ENCODE results near the gene EMC1. TPM values are rescaled to one million over a fixed set of nuclear protein-coding genes. Genes with fewer than 3 reads are reported as not detected.

The EMC1 gene
- polyA plus RNA-seq, 2 of the 4 experiments (the other 2 are of a cell fraction), result 25.8 to 32.2 TPM

DNA sequence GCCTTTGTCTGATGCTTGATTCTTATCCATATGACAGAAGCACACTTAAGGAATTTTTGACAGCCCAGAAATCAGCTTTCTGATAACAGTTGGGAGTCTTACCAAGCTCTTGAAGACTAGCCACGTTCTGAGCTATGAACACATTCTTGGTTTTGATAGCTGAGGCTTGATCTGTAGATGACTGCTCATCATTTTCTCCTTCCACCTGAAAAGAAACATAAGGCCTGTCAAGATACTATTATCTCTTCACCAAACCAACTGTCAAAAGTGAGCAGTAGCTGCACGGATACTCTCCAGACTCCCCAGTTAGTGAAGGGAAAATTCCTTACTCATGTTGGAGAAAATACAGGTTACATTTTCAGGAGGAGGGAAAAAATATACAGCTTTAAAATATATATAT, 53.5 kb downstream of the EMC1 start (continued):
- TF ChIP-seq, protein P1, sequence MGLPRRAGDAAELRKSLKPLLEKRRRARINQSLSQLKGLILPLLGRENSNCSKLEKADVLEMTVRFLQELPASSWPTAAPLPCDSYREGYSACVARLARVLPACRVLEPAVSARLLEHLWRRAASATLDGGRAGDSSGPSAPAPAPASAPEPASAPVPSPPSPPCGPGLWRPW (IDR thresholded peaks at IDR 0.05), result no peak

DNA sequence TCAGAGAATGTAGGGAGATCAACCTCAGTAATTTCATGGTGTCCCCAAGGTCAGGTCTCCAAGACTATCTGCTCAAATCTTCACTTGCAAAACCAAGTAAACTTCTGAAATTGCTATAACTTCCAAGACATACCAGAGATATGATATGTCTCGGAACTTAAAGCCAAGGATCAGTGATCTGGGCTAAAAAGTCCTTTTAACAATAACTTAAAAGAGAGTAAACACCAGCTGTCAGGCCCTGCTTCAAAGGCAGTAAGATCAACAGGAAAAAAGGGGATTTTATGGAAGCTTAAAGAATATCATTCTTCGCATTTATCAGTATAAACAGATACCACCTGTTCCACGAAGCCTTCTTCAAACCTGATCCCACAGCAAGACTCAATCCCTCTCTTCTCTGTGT, 55.0 kb downstream of the EMC1 start:
- H3K4me3 ChIP-seq, result no peak overlapping the region
- ChIA-PET CTCF (interaction anchor here (1.0 to 1.4 kb wide), 3 partner anchors 16 to 458 kb away, joined by 3 read pairs; no protein-coding TSS in a partner anchor), POLR2A (no interaction called here)
- WGBS (ENCODE audit: missing lambda C conversion rate), result 93% methylated on average over 3 of the region's 3 CpGs
- ATAC-seq, result no peak
- no peaks in the 10 kb centered on the region for H3K4me1 ChIP-seq
- H3K4me2 ChIP-seq, result no peak overlapping the region
- H3K9me3 ChIP-seq, result no peaks in the 10 kb centered on the region
- DNase-seq (ENCODE audit: low read depth in 1 of 2, low spot score in 1 of 2), result no peak
- TF ChIP-seq, protein P2, sequence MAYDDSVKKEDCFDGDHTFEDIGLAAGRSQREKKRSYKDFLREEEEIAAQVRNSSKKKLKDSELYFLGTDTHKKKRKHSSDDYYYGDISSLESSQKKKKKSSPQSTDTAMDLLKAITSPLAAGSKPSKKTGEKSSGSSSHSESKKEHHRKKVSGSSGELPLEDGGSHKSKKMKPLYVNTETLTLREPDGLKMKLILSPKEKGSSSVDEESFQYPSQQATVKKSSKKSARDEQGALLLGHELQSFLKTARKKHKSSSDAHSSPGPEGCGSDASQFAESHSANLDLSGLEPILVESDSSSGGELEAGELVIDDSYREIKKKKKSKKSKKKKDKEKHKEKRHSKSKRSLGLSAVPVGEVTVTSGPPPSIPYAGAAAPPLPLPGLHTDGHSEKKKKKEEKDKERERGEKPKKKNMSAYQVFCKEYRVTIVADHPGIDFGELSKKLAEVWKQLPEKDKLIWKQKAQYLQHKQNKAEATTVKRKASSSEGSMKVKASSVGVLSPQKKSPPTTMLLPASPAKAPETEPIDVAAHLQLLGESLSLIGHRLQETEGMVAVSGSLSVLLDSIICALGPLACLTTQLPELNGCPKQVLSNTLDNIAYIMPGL (CRISPR knock-in tag; IDR thresholded peaks at IDR 0.05; ENCODE audit: borderline replicate concordance), result no peak
- TF ChIP-seq NPAS2 (CRISPR knock-in tag; IDR thresholded peaks at IDR 0.05; ENCODE audit: borderline replicate concordance) (no peak), NFE2L2 (conservative IDR thresholded peaks at IDR 0.05; ENCODE audit: low read length) (no peak), PHF8 (IDR thresholded peaks at IDR 0.05; ENCODE audit: borderline replicate concordance, low read depth) (no peak), HOXA7 (CRISPR knock-in tag; IDR thresholded peaks at IDR 0.05) (no peak), EHF (CRISPR knock-in tag; IDR thresholded peaks at IDR 0.05) (no peak), JUN (IDR thresholded peaks at IDR 0.05) (no peak), BHLHE40 (IDR thresholded peaks at IDR 0.05; ENCODE audit: low read depth, low read length) (no peak), EHMT2 (IDR thresholded peaks at IDR 0.05; ENCODE audit: low read depth) (no peak), FOSB (CRISPR knock-in tag; IDR thresholded peaks at IDR 0.05) (no peak)
- no peak for FAIRE-seq
- no peak overlapping the region for H3K27ac ChIP-seq

DNA sequence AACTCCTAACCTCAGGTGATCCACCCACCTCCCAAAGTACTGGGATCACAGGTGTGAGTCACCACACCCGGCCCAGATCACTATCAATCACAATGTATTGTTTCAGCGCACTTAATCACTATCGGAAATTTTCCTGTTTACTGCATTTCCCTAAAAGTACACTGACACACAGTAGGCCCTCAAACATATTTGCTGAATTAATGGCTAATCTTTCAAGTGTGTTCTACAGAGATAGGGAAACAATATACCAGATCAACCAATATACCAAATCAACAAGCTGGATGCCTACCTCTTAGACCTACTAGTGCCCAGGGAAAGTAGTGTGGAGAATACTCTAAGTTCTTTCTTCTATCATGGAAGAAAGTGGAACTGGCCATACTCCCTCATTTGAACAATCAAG, 58.3 kb downstream of the EMC1 start:
- Histone ChIP-seq H3K4me1 (no peaks in the 10 kb centered on the region), H3K4me3 (no peak overlapping the region), H3K27ac (no peak overlapping the region), H3K9me3 (no peaks in the 10 kb centered on the region), H3K4me2 (no peak overlapping the region)
- no peak for FAIRE-seq
- ChIA-PET CTCF (interaction anchor here (1.2 kb wide), 1 partner anchor 97 kb away, joined by 3 read pairs; no protein-coding TSS in a partner anchor), POLR2A (interaction anchor here (1.2 kb wide), 1 partner anchor 12 kb away, joined by 3 read pairs; no protein-coding TSS in a partner anchor)
- TF ChIP-seq, protein P3, sequence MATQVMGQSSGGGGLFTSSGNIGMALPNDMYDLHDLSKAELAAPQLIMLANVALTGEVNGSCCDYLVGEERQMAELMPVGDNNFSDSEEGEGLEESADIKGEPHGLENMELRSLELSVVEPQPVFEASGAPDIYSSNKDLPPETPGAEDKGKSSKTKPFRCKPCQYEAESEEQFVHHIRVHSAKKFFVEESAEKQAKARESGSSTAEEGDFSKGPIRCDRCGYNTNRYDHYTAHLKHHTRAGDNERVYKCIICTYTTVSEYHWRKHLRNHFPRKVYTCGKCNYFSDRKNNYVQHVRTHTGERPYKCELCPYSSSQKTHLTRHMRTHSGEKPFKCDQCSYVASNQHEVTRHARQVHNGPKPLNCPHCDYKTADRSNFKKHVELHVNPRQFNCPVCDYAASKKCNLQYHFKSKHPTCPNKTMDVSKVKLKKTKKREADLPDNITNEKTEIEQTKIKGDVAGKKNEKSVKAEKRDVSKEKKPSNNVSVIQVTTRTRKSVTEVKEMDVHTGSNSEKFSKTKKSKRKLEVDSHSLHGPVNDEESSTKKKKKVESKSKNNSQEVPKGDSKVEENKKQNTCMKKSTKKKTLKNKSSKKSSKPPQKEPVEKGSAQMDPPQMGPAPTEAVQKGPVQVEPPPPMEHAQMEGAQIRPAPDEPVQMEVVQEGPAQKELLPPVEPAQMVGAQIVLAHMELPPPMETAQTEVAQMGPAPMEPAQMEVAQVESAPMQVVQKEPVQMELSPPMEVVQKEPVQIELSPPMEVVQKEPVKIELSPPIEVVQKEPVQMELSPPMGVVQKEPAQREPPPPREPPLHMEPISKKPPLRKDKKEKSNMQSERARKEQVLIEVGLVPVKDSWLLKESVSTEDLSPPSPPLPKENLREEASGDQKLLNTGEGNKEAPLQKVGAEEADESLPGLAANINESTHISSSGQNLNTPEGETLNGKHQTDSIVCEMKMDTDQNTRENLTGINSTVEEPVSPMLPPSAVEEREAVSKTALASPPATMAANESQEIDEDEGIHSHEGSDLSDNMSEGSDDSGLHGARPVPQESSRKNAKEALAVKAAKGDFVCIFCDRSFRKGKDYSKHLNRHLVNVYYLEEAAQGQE (IDR thresholded peaks at IDR 0.05), result no peak
- TF ChIP-seq MAFK (IDR thresholded peaks at IDR 0.05; ENCODE audit: partially characterized antibody) (no peak), RFX5 (IDR thresholded peaks at IDR 0.05) (no peak), ZSCAN20 (CRISPR knock-in tag; IDR thresholded peaks at IDR 0.05) (no peak), NFE2L2 (conservative IDR thresholded peaks at IDR 0.05; ENCODE audit: low read length) (no peak), CBX2 (IDR thresholded peaks at IDR 0.05; ENCODE audit: borderline replicate concordance, low read depth) (no peak), MAZ (IDR thresholded peaks at IDR 0.05; ENCODE audit: borderline replicate concordance, low read depth, low read length) (no peak), GATA3 (IDR thresholded peaks at IDR 0.05; ENCODE audit: borderline replicate concordance) (no peak), TFCP2L1 (CRISPR knock-in tag; IDR thresholded peaks at IDR 0.05) (no peak), ZNF302 (CRISPR knock-in tag; IDR thresholded peaks at IDR 0.05) (no peak), NPAS2 (CRISPR knock-in tag; IDR thresholded peaks at IDR 0.05; ENCODE audit: borderline replicate concordance) (no peak), FOSB (CRISPR knock-in tag; IDR thresholded peaks at IDR 0.05) (no peak), CBX8 (IDR thresholded peaks at IDR 0.05) (no peak), SREBF2 (IDR thresholded peaks at IDR 0.05) (no peak), HOXB13 (CRISPR knock-in tag; IDR thresholded peaks at IDR 0.05; ENCODE audit: low read depth) (no peak)
- TF ChIP-seq, protein P1 (IDR thresholded peaks at IDR 0.05), result no peak
- no peak for ATAC-seq
- DNase-seq (ENCODE audit: low read depth in 1 of 2, low spot score in 1 of 2), result no peak
- WGBS (ENCODE audit: missing lambda C conversion rate), result 100% methylated on average over 3 of the region's 3 CpGs

Measured in A549 (cell line).